Suprapubic skin (tissue), 4 donors: ENCODE data around the gene TPSD1.
"Not testable (repeated sequence)": the region's sequence is repeated elsewhere in the genome, so short reads cannot be mapped to it uniquely, and the experiment has no call there.

Source experiments
- POLR2A ChIP-seq, 2 donors: fragments of 450-650 bp; IDR thresholded peaks; one replicate each; pipeline ENCODE4 v1.6.1; 2017; ENCODE audit warnings: antibody characterized with exemption in 2 of 2, mild to moderate bottlenecking in 2 of 2, moderate library complexity in 2 of 2
- POLR2AphosphoS5 ChIP-seq, 3 donors: sonication (generic); formaldehyde crosslinking; IDR thresholded peaks; one replicate each; pipeline ENCODE4 v1.6.1; 2017; ENCODE audit warnings: antibody characterized with exemption in 3 of 3
- TF ChIP-seq, protein P1 (sequence below), 2 donors: fragments of 200-600 bp in 1 of 2; fragments of 450-650 bp in 1 of 2; sonication (generic) in 1 of 2; IDR thresholded peaks; one replicate each; pipeline ENCODE4 v1.5.1; 2016 to 2019; ENCODE audit warnings: antibody characterized with exemption in 2 of 2, mild to moderate bottlenecking in 1 of 2, moderate library complexity in 1 of 2

DNA sequence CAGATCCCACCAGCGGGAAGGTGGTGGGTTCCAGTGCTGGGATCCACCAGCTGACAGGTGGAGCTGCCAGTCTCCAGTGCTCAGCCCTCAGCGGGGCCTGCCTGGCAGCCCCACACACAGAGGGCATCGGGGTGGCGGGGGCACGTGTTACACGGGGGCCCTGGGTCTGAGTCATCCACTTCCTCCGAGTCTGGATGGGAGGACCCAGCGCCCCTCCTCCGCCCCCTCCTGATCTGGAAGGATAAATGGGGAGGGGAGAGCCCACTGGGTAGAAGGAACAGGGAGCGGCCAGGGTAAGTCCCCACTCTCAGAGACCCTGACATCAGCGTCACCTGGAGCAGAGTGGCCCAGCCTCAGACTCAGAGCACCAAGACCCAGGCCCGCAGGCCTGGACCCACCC lies 15.4 kb upstream of the TPSD1 start, which contains the start of gene TPSAB1:
- TF ChIP-seq, protein P1, sequence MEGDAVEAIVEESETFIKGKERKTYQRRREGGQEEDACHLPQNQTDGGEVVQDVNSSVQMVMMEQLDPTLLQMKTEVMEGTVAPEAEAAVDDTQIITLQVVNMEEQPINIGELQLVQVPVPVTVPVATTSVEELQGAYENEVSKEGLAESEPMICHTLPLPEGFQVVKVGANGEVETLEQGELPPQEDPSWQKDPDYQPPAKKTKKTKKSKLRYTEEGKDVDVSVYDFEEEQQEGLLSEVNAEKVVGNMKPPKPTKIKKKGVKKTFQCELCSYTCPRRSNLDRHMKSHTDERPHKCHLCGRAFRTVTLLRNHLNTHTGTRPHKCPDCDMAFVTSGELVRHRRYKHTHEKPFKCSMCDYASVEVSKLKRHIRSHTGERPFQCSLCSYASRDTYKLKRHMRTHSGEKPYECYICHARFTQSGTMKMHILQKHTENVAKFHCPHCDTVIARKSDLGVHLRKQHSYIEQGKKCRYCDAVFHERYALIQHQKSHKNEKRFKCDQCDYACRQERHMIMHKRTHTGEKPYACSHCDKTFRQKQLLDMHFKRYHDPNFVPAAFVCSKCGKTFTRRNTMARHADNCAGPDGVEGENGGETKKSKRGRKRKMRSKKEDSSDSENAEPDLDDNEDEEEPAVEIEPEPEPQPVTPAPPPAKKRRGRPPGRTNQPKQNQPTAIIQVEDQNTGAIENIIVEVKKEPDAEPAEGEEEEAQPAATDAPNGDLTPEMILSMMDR (IDR thresholded peaks at IDR 0.05) = not testable (repeated sequence)
- TF ChIP-seq POLR2AphosphoS5, POLR2A (IDR thresholded peaks at IDR 0.05): not testable (repeated sequence)
